HepG2 (cell line): ENCODE results near the gene ISCA2. TPM values are rescaled to one million over a fixed set of nuclear protein-coding genes. Genes with fewer than 3 reads are reported as not detected.

ENCODE experiments used
- CENPX ChIP-seq: sonication (generic); formaldehyde crosslinking; IDR thresholded peaks from 2 replicates; pipeline ENCODE4 v1.9.0; 2021; ENCODE audit warnings: mild to moderate bottlenecking, missing genetic modification reagents, moderate library complexity
- CREB1 ChIP-seq, 2 experiments: fragments of 450-650 bp in 1 of 2; IDR thresholded peaks; 2 replicates each; pipeline ENCODE4 v1.6.1; 2016 to 2017; ENCODE audit warnings: control low read depth in 1 of 2, mild to moderate bottlenecking in 1 of 2, missing compliant biosample characterization in 1 of 2, missing genetic modification characterization in 1 of 2
- EP300 ChIP-seq, 3 experiments: sonication (generic) in 1 of 3; formaldehyde crosslinking in 1 of 3; IDR thresholded peaks; 2 replicates each; pipeline versions ENCODE4 v1.5.1 to v1.6.1; 2011 to 2020; ENCODE audit warnings: low read depth in 2 of 3, low read length in 2 of 3, borderline replicate concordance in 1 of 3, improper control_type of control experiment in 1 of 3, mild to moderate bottlenecking in 1 of 3, missing genetic modification reagents in 1 of 3, moderate library complexity in 1 of 3
- FLYWCH1 ChIP-seq: sonication (generic); formaldehyde crosslinking; IDR thresholded peaks from 2 replicates; pipeline ENCODE4 v1.8.1; 2023; ENCODE audit warnings: mild to moderate bottlenecking, missing genetic modification reagents
- FOXK1 ChIP-seq: sonication (generic); formaldehyde crosslinking; IDR thresholded peaks from 2 replicates; pipeline ENCODE4 v1.4.0; 2020; ENCODE audit warnings: low read depth, missing genetic modification reagents, borderline replicate concordance
- KLF9 ChIP-seq: IDR thresholded peaks from 2 replicates; pipeline ENCODE4 v1.6.1; 2016; ENCODE audit warnings: low read depth
- MXD3 ChIP-seq: IDR thresholded peaks from 2 replicates; pipeline ENCODE4 v1.6.1; 2016; ENCODE audit warnings: mild to moderate bottlenecking, missing biosample characterization, missing genetic modification reagents
- NR3C1 ChIP-seq: sonication (generic); formaldehyde crosslinking; IDR thresholded peaks from 2 replicates; pipeline ENCODE4 v1.4.0; 2020; ENCODE audit warnings: missing genetic modification reagents
- PHB2 ChIP-seq: fragments of 450-650 bp; IDR thresholded peaks from 2 replicates; pipeline ENCODE4 v1.6.1; 2018; ENCODE audit not compliant: partially characterized antibody
- PHF20 ChIP-seq: sonication (generic); formaldehyde crosslinking; IDR thresholded peaks from 2 replicates; pipeline ENCODE4 v1.5.0; 2020; ENCODE audit warnings: mild to moderate bottlenecking, missing genetic modification reagents
- SIN3A ChIP-seq: IDR thresholded peaks from 2 replicates; pipeline ENCODE4 v1.6.1; 2011; ENCODE audit warnings: low read depth, mild to moderate bottlenecking, control low read depth, low read length, borderline replicate concordance
- SMAD1 ChIP-seq: sonication (generic); formaldehyde crosslinking; IDR thresholded peaks from 2 replicates; pipeline ENCODE4 v1.4.0; 2020; ENCODE audit warnings: missing genetic modification reagents, low read depth, mild to moderate bottlenecking, borderline replicate concordance
- SOX13 ChIP-seq, 3 experiments: fragments of 450-650 bp in 1 of 3; sonication (generic) in 1 of 3; formaldehyde crosslinking in 1 of 3; IDR thresholded peaks in 2 of 3; conservative IDR thresholded peaks in 1 of 3; 2 replicates each; pipeline versions ENCODE4 v1.5.0 to v1.6.1; 2016 to 2020; ENCODE audit warnings: antibody characterized with exemption in 1 of 3, mild to moderate bottlenecking in 1 of 3, missing compliant biosample characterization in 1 of 3, missing genetic modification reagents in 1 of 3, moderate library complexity in 1 of 3
- THYN1 ChIP-seq: sonication (generic); formaldehyde crosslinking; IDR thresholded peaks from 2 replicates; pipeline ENCODE4 v1.8.1; 2023; ENCODE audit warnings: low read depth, mild to moderate bottlenecking, moderate library complexity, missing genetic modification reagents, borderline replicate concordance
- ZMYM2 ChIP-seq: sonication (generic); formaldehyde crosslinking; IDR thresholded peaks from 2 replicates; pipeline ENCODE4 v1.8.0; 2022; ENCODE audit warnings: mild to moderate bottlenecking, missing genetic modification reagents
- ZNF17 ChIP-seq: sonication (generic); formaldehyde crosslinking; IDR thresholded peaks from 2 replicates; pipeline ENCODE4 v1.5.0; 2020; ENCODE audit warnings: mild to moderate bottlenecking, missing genetic modification reagents
- ZNF329 ChIP-seq: sonication (generic); formaldehyde crosslinking; IDR thresholded peaks from 2 replicates; pipeline ENCODE4 v1.9.0; 2021; ENCODE audit warnings: low read depth, mild to moderate bottlenecking, missing genetic modification reagents
- ZNF660 ChIP-seq: sonication (generic); formaldehyde crosslinking; IDR thresholded peaks from 2 replicates; pipeline ENCODE4 v1.5.1; 2020; ENCODE audit warnings: mild to moderate bottlenecking, low read depth, missing genetic modification reagents, borderline replicate concordance
- ZNF672 ChIP-seq: sonication (generic); formaldehyde crosslinking; IDR thresholded peaks from 2 replicates; pipeline ENCODE4 v1.8.1; 2022; ENCODE audit warnings: missing genetic modification reagents
- ZNF749 ChIP-seq: sonication (generic); formaldehyde crosslinking; IDR thresholded peaks from 2 replicates; pipeline ENCODE4 v1.8.0; 2022; ENCODE audit warnings: mild to moderate bottlenecking, missing genetic modification reagents, moderate library complexity, borderline replicate concordance
- ZNF775 ChIP-seq: sonication (generic); formaldehyde crosslinking; IDR thresholded peaks from 2 replicates; pipeline ENCODE4 v1.4.0; 2020; ENCODE audit warnings: missing genetic modification reagents, mild to moderate bottlenecking, moderate library complexity, borderline replicate concordance
- ZNF878 ChIP-seq: sonication (generic); formaldehyde crosslinking; IDR thresholded peaks from 2 replicates; pipeline ENCODE4 v1.8.1; 2023; ENCODE audit warnings: mild to moderate bottlenecking, missing genetic modification reagents, moderate library complexity
- polyA plus RNA-seq, 8 experiments: library from polyadenylated mRNA; depleted of rRNA in 3 of 8; stranded (reverse) in 7 of 8; unstranded in 1 of 8; fragments of >200 nt; fragmentation: Illumina TruSeq in 4 of 8; extraction: Trizol in 4 of 8; gene quantifications; 2 replicates each; pipeline versions ENCODE4 v1.2.1 to v1.2.3, GENCODE V29; 2011 to 2016; ENCODE audit warnings: low read depth in 4 of 8, missing spikeins in 1 of 8, mixed read lengths in 1 of 8; ENCODE audit not compliant: insufficient read depth in 1 of 8
- total RNA-seq, 5 experiments: library from RNA; depleted of rRNA; stranded (reverse); fragments of >200 nt; fragmentation: Illumina TruSeq; extraction: Trizol; gene quantifications; 2 replicates each; pipeline ENCODE4 v1.2.3, GENCODE V29; 2016; ENCODE audit warnings: low read depth in 1 of 5
- TF ChIP-seq, protein P1 (sequence below), 2 experiments: fragments of 450-650 bp in 1 of 2; sonication (generic) in 1 of 2; formaldehyde crosslinking; IDR thresholded peaks; 2 replicates each; pipeline versions ENCODE4 v1.5.0 to v1.8.0; 2020 to 2022; ENCODE audit warnings: mild to moderate bottlenecking in 1 of 2, missing genetic modification reagents in 1 of 2
- TF ChIP-seq, protein P2 (sequence below): IDR thresholded peaks from 2 replicates; pipeline ENCODE4 v1.6.1; 2016; ENCODE audit warnings: missing compliant biosample characterization, missing genetic modification reagents, borderline replicate concordance
- TF ChIP-seq, protein P3 (sequence below): sonication (generic); formaldehyde crosslinking; IDR thresholded peaks from 2 replicates; pipeline ENCODE4 v1.8.1; 2023; ENCODE audit warnings: mild to moderate bottlenecking, moderate library complexity, missing genetic modification reagents

The ISCA2 gene
- total and polyA plus RNA-seq, 2 of the 13 experiments (the other 11 are each of a cell fraction or from before 2014, with no cell fraction given), result 32.1 to 43.4 TPM

DNA sequence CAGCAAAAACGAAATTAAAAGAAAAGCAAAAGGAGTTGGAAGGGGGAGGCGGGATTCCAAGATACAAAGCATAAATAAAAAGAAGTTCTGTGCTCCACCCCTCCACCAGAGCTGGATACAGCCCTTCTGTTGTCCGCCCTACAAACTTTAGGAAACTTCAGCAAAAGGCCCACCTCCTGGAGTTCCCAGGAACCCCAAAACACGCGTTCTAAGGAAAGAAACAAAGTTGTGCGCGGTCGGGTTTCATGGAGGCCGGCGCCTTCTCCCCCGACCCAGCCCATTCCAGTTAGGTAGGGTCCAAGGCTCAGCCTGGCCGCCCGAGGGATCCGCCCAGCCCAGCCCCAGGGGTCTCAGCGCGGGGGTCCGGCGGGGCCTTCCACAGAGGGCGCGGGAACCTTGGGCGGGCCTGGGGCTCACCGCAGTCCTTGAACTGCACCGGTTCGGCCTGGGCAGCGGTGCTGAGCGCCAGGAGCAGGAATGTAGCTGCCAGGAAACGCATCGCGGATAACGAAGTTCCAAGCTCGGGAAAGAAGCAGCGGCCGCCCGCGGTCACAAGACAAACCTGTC, 706 bp upstream of the ISCA2 start, which contains the start of gene NPC2 (continued):
- TF ChIP-seq ZNF775 (no peak), PHF20 (CRISPR knock-in tag) (no peak), ZMYM2 (CRISPR knock-in tag) (no peak), CENPX (no peak), ZNF17 (CRISPR knock-in tag) (no peak), ZNF878 (CRISPR knock-in tag) (no peak), PHB2 (no peak), FLYWCH1 (no peak), EP300 (IDR thresholded peaks at IDR 0.05; ENCODE audit: low read depth in 2 of 2, low read length in 2 of 2) (no peak), EP300 (CRISPR knock-in tag; IDR thresholded peaks at IDR 0.05; ENCODE audit: borderline replicate concordance) (no peak), SMAD1 (CRISPR knock-in tag) (no peak), KLF9 (no peak), MXD3 (CRISPR knock-in tag) (no peak; the same call in 1 of the 2 replicates), SIN3A (peak; percentile 59; the same call in 1 of the 2 replicates), NR3C1 (CRISPR knock-in tag) (no peak), ZNF329 (CRISPR knock-in tag) (no peak), ZNF749 (CRISPR knock-in tag) (no peak), ZNF660 (CRISPR knock-in tag) (no peak), ZNF672 (CRISPR knock-in tag) (no peak), SOX13 (IDR thresholded peaks at IDR 0.05) (no peak), SOX13 (CRISPR knock-in tag; conservative IDR thresholded peaks at IDR 0.05 in 1 of 2, IDR thresholded peaks at IDR 0.05 in 1 of 2) (0 out of 4 replicates have a peak, but pooled peaks of 1 of the 2 experiments have one; percentile 28), CREB1 (IDR thresholded peaks at IDR 0.05) (no peak), CREB1 (CRISPR knock-in tag; IDR thresholded peaks at IDR 0.05) (no peak), FOXK1 (CRISPR knock-in tag) (peak; percentile 41; the same call in 1 of the 2 replicates), THYN1 (CRISPR knock-in tag) (no peak)
- TF ChIP-seq, protein P1, sequence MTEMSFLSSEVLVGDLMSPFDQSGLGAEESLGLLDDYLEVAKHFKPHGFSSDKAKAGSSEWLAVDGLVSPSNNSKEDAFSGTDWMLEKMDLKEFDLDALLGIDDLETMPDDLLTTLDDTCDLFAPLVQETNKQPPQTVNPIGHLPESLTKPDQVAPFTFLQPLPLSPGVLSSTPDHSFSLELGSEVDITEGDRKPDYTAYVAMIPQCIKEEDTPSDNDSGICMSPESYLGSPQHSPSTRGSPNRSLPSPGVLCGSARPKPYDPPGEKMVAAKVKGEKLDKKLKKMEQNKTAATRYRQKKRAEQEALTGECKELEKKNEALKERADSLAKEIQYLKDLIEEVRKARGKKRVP (CRISPR knock-in tag; IDR thresholded peaks at IDR 0.05), result no peak
- TF ChIP-seq, protein P2, sequence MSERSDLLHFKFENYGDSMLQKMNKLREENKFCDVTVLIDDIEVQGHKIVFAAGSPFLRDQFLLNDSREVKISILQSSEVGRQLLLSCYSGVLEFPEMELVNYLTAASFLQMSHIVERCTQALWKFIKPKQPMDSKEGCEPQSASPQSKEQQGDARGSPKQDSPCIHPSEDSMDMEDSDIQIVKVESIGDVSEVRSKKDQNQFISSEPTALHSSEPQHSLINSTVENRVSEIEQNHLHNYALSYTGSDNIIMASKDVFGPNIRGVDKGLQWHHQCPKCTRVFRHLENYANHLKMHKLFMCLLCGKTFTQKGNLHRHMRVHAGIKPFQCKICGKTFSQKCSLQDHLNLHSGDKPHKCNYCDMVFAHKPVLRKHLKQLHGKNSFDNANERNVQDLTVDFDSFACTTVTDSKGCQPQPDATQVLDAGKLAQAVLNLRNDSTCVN (CRISPR knock-in tag), result no peak
- TF ChIP-seq, protein P3, sequence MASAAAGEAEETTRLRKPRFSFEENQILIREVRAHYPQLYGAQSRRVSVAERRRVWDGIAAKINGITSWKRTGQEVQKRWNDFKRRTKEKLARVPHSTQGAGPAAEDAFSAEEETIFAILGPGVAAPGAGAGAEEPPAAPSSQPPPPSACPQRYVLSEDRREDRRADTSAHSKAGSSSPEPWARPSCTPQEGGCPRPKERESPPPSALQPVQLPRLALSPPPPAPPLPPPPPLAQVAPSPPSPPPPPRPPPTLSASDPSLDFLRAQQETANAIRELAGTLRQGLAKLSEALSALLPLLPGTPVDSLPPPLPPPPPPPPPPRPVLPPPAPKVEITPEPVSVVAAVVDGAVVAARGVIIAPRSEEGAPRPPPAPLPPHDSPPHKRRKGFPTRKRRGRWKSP, result no peak
